ENCODE data around the gene SEC14L6.

Gene SEC14L6

GRCh38 chr22:30535182-30535581 is 11.4 kb downstream of the SEC14L6 start:
- no peak for DNase-seq (ENCODE audit: low read depth in 2 of 2)

- DNase-seq (ENCODE audit: low read depth in 2 of 2), result no peak
Measured at GRCh38 chr22:30531651-30532608, 14.6 kb downstream of the SEC14L6 start.

- DNase-seq (ENCODE audit: low read depth in 2 of 2), result no peak
Measured at GRCh38 chr22:30526656-30527055, 19.9 kb downstream of the SEC14L6 start.

- no peak for DNase-seq (ENCODE audit: low read depth in 2 of 2)
Measured at GRCh38 chr22:30523646-30524489, 22.7 kb downstream of the SEC14L6 start.

GRCh38 chr22:30521368-30522156 is 25.0 kb downstream of the SEC14L6 start:
- DNase-seq (ENCODE audit: low read depth in 2 of 2), result no peak

GRCh38 chr22:30519842-30520425 is 26.6 kb downstream of the SEC14L6 start:
- no peak for DNase-seq (ENCODE audit: low read depth in 2 of 2)

GRCh38 chr22:30516731-30517130 is 29.8 kb downstream of the SEC14L6 start:
- no peak for DNase-seq (ENCODE audit: low read depth in 2 of 2)

GRCh38 chr22:30516273-30516672 is 30.3 kb downstream of the SEC14L6 start:
- no peak for DNase-seq (ENCODE audit: low read depth in 2 of 2)

GRCh38 chr22:30514252-30514651 is 32.3 kb downstream of the SEC14L6 start:
- DNase-seq (ENCODE audit: low read depth in 2 of 2), result no peak

- no peak for DNase-seq (ENCODE audit: low read depth in 2 of 2)
Measured at GRCh38 chr22:30513462-30513861, 33.1 kb downstream of the SEC14L6 start.

GRCh38 chr22:30511911-30512310 is 34.6 kb downstream of the SEC14L6 start:
- no peak for DNase-seq (ENCODE audit: low read depth in 2 of 2)

- DNase-seq (ENCODE audit: low read depth in 2 of 2), result no peak
Measured at GRCh38 chr22:30511109-30511508, 35.4 kb downstream of the SEC14L6 start.

- no peak for DNase-seq (ENCODE audit: low read depth in 2 of 2)
Measured at GRCh38 chr22:30508216-30508615, 38.3 kb downstream of the SEC14L6 start.

- no peak for DNase-seq (ENCODE audit: low read depth in 2 of 2)
Measured at GRCh38 chr22:30507670-30508069, 38.9 kb downstream of the SEC14L6 start.

GRCh38 chr22:30506507-30506968 is 40.0 kb downstream of the SEC14L6 start:
- DNase-seq (ENCODE audit: low read depth in 2 of 2), result no peak

GRCh38 chr22:30503551-30503950 is 43.0 kb downstream of the SEC14L6 start:
- DNase-seq (ENCODE audit: low read depth in 2 of 2), result no peak

- no peak for DNase-seq (ENCODE audit: low read depth in 2 of 2)
Measured at GRCh38 chr22:30502911-30503310, 43.6 kb downstream of the SEC14L6 start.

GRCh38 chr22:30502153-30502552 is 44.4 kb downstream of the SEC14L6 start:
- DNase-seq (ENCODE audit: low read depth in 2 of 2), result no peak

GRCh38 chr22:30500628-30501027 is 45.9 kb downstream of the SEC14L6 start:
- no peak for DNase-seq (ENCODE audit: low read depth in 2 of 2)

GRCh38 chr22:30497466-30498150 is 48.9 kb downstream of the SEC14L6 start:
- DNase-seq (ENCODE audit: low read depth in 2 of 2), result no peak

All from fibroblast of skin of left biceps (primary cell).